Hematopoietic multipotent progenitor cell (in vitro differentiated cells): Measurements from ENCODE around the gene BATF3. TPM values are rescaled to one million over a fixed set of nuclear protein-coding genes. Genes with fewer than 3 reads are reported as not detected.
A peak's percentile ranks its signal among the peaks of the same experiment; 100 is the strongest.

ENCODE experiments used
- DNase-seq, 3 donors: peaks; one replicate each; pipeline ENCODE4 v3.0.0-alpha.2; 2011 to 2015; ENCODE audit warnings: low read depth in 2 of 3, low spot score in 2 of 3
- total RNA-seq: library from RNA; depleted of rRNA; stranded (reverse); fragments of >200 nt; gene quantifications from one replicate; pipeline ENCODE4 v1.2.3, GENCODE V29; 2012

BATF3 gene
- total RNA-seq, 1 donor: 3.2 TPM

GRCh38 chr1:212710566-212710965 lies 10.9 kb upstream of the BATF3 start:
- no peak for DNase-seq

- no peak for DNase-seq
Measured at GRCh38 chr1:212703991-212704564, 4.4 kb upstream of the BATF3 start.

GRCh38 chr1:212702672-212703071 lies 3.0 kb upstream of the BATF3 start:
- DNase-seq: no peak

GRCh38 chr1:212701910-212702309 lies 2.3 kb upstream of the BATF3 start:
- DNase-seq: no peak

GRCh38 chr1:212700892-212701819 lies 1.5 kb upstream of the BATF3 start:
- DNase-seq: peak in 2 of 3 donors; percentile 22 to 23

- peak in 2 of 3 donors; percentile 17 to 45 for DNase-seq
Measured at GRCh38 chr1:212700223-212700891, 717 bp upstream of the BATF3 start.

GRCh38 chr1:212699104-212699624 lies 476 bp downstream of the BATF3 start:
- peak in 2 of 3 donors; percentile 62 to 64 for DNase-seq

GRCh38 chr1:212698467-212699103 lies 1.1 kb downstream of the BATF3 start:
- no peak for DNase-seq

GRCh38 chr1:212696721-212697331 lies 2.8 kb downstream of the BATF3 start:
- DNase-seq: no peak

GRCh38 chr1:212692774-212693644 lies 6.6 kb downstream of the BATF3 start:
- no peak for DNase-seq

GRCh38 chr1:212691561-212692071 lies 8.0 kb downstream of the BATF3 start:
- DNase-seq: no peak

GRCh38 chr1:212690816-212691403 lies 8.7 kb downstream of the BATF3 start:
- DNase-seq: no peak

GRCh38 chr1:212689758-212690529 lies 9.7 kb downstream of the BATF3 start:
- no peak for DNase-seq

GRCh38 chr1:212689196-212689725 lies 10.4 kb downstream of the BATF3 start:
- DNase-seq: no peak

GRCh38 chr1:212688341-212689047 lies 11.1 kb downstream of the BATF3 start:
- DNase-seq: no peak

GRCh38 chr1:212687811-212688210 lies 11.8 kb downstream of the BATF3 start:
- no peak for DNase-seq

GRCh38 chr1:212686591-212686990 lies 13.0 kb downstream of the BATF3 start:
- no peak for DNase-seq
